Common myeloid progenitor, CD34-positive (primary cell): Measurements from ENCODE around the gene GET3.

Experiments
- CTCF ChIA-PET: fragments of 350-600 bp; sonication (Branson Sonifier 250); formaldehyde crosslinking; loops from one replicate; lab custom pipeline; 2021; ENCODE audit warnings: antibody characterized with exemption; lab: Charles Lee
- POLR2A ChIA-PET: fragments of 350-600 bp; sonication (Branson Sonifier 250); formaldehyde crosslinking; loops from one replicate; lab custom pipeline; 2021; ENCODE audit warnings: antibody characterized with exemption; lab: Charles Lee
- DNase-seq, 3 donors: peaks; one replicate each; pipeline versions ENCODE4 v3.0.0 to v3.0.0-alpha.2; 2013
- H3K27ac ChIP-seq, 2 experiments: 1 replicate in 1 of 2; 2 replicates in 1 of 2; pipeline ENCODE4 v1.7.0; 2013; ENCODE audit warnings: inconsistent platforms in 2 of 2, low read length in 2 of 2, mild to moderate bottlenecking in 2 of 2, low read depth in 1 of 2, moderate library complexity in 1 of 2; ENCODE audit not compliant: severe bottlenecking in 2 of 2, insufficient read depth in 1 of 2, poor library complexity in 1 of 2
- H3K27me3 ChIP-seq, 5 experiments: replicated peaks in 2 of 5; 1 replicate in 3 of 5; 2 replicates in 2 of 5; pipeline versions ENCODE4 v1.6.1 to v1.7.0; 2013; ENCODE audit warnings: low read length in 4 of 5, mild to moderate bottlenecking in 2 of 5, moderate library complexity in 2 of 5, inconsistent platforms in 1 of 5; ENCODE audit not compliant: insufficient read depth in 5 of 5, control insufficient read depth in 4 of 5
- H3K36me3 ChIP-seq, 4 experiments: 1 replicate in 2 of 4; 2 replicates in 2 of 4; pipeline versions ENCODE4 v1.6.1 to v1.7.0; 2013; ENCODE audit warnings: low read length in 3 of 4, control low read depth in 1 of 4, mild to moderate bottlenecking in 1 of 4; ENCODE audit not compliant: control insufficient read depth in 4 of 4, insufficient read depth in 4 of 4
- H3K4me1 ChIP-seq, 4 experiments: 1 replicate in 3 of 4; 2 replicates in 1 of 4; pipeline versions ENCODE4 v1.6.1 to v1.7.1; 2013; ENCODE audit warnings: low read length in 3 of 4, mild to moderate bottlenecking in 3 of 4, control low read depth in 1 of 4, inconsistent platforms in 1 of 4, moderate library complexity in 1 of 4; ENCODE audit not compliant: control insufficient read depth in 4 of 4, insufficient read depth in 4 of 4; ENCODE audit errors: control extremely low read depth in 1 of 4
- H3K4me3 ChIP-seq, 7 experiments: 1 replicate in 4 of 7; 2 replicates in 3 of 7; pipeline versions ENCODE4 v1.5.1 to v1.7.0; 2013; ENCODE audit warnings: mild to moderate bottlenecking in 7 of 7, low read length in 6 of 7, moderate library complexity in 6 of 7, inconsistent platforms in 2 of 7, low read depth in 2 of 7, control low read depth in 1 of 7; ENCODE audit not compliant: insufficient read depth in 4 of 7, control insufficient read depth in 1 of 7; ENCODE audit errors: extremely low read depth in 1 of 7
- H3K9me3 ChIP-seq, 5 experiments: 1 replicate in 4 of 5; 2 replicates in 1 of 5; pipeline versions ENCODE4 v1.6.1 to v1.7.1; 2013; ENCODE audit warnings: low read length in 4 of 5, mild to moderate bottlenecking in 2 of 5, inconsistent platforms in 1 of 5, low read depth in 1 of 5, moderate library complexity in 1 of 5; ENCODE audit not compliant: control insufficient read depth in 4 of 5, insufficient read depth in 2 of 5; ENCODE audit errors: control extremely low read depth in 1 of 5
- WGBS: methylation state at CpG from one replicate; pipeline ENCODE4 v1.1.5; 2013; ENCODE audit not compliant: insufficient coverage; 5-methylcytosine and 5-hydroxymethylcytosine counted together

GET3 gene

DNA sequence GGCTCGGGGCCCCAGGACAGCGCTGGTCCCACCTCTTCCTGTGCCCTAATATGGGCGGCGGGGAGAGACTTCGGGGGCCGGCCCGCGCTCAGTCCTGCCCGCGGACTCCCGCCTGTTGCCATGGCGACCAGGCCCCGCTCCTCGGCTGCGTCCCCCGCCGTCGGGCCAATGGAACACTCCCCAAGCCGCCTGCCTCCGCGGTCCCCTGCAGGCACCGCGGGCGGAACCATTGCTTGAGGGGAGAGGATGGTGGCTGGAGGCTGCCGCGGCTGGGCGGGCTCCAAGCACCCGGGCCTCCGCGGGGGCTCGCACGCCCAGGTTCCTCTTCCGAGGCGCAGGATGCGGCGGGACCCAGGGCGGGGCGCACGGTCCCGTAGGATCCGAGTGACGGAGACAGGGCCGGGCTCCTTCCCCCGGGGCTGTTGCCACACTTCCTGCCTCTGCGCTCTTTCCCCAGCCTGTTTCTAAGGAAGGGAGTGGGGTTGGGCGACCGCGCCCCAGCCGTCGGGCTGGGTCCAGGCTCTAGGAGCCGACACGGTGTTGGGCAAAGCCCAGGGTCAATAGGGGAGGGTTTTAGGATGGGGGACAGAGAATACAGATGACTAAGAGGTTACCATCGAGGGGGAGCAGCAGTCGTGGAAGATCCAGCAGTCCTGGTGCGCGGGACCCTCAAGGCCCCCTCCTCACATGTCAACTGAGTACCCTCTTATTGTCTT, 52.8 kb downstream of the GET3 start:
- H3K9me3 ChIP-seq: no peaks in the 10 kb centered on the region
- H3K36me3 ChIP-seq: no peaks in the 10 kb centered on the region
- peak overlapping the region; percentile 41 to 99 (median 93) for H3K4me3 ChIP-seq
- CTCF ChIA-PET: interaction anchor here (3.5 to 15.3 kb wide), 2 partner anchors 12 to 21 kb away, joined by 47 to 612 read pairs; partner anchors contain the start of gene HOOK2
- peak overlapping the region; percentile 94 to 96 for H3K27ac ChIP-seq
- H3K4me1 ChIP-seq: peaks cover 19 to 76% (median 66%) of the 10 kb centered on the region in 4 experiments
- POLR2A ChIA-PET: interaction anchor here (0.5 to 12.0 kb wide), 5 partner anchors 7 to 365 kb away, joined by 3 to 198 read pairs (median 4); partner anchors contain the start of gene HOOK2
- 0% methylated on average over 48 of the region's 56 CpGs for WGBS
- no peaks in the 10 kb centered on the region for H3K27me3 ChIP-seq
- DNase-seq: peak; percentile 96 to 99 (median 97)

DNA sequence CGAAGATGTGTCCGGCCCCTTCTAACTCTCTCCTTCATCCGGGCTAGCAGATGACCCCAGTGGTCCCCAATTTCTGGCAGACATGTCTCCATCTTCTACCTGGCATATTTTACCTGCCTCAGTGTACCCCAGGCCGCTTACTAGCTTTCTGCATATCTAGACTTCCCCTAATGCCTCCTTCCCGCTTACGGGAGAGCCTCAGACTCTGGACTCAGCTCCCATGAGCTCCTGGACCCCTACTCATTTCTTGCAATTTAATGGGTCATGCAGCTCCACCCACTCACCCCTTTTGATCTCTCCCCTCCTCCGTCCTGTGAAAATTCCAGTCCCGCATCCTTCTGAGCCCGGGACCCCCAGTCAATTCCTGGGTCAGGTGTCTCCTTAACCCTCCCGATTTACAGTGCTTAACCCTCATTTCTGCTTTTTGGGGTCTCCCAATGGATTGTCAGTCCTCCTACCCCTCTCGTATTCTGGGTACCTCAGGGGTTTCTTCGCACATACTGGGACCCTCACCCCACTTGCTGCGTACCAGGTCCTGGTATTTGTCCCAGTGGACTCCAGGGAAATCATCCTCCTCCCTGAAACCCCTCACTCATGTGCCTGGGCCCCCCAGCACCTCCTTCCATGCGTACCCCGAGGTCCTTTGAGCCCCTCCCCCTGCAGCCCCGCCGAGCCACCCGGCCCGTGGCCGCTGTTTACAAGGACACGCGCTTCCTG, 53.5 kb downstream of the GET3 start:
- H3K4me3 ChIP-seq: peak overlapping the region; percentile 41 to 99 (median 93)
- H3K9me3 ChIP-seq: no peaks in the 10 kb centered on the region
- no peaks in the 10 kb centered on the region for H3K27me3 ChIP-seq
- H3K27ac ChIP-seq: peak overlapping the region; percentile 94 to 96
- CTCF ChIA-PET: interaction anchor here (0.8 to 15.3 kb wide), 4 partner anchors 22 to 143 kb away, joined by 3 to 612 read pairs (median 3); partner anchors contain the start of genes FARSA, FBXW9 and HOOK2
- POLR2A ChIA-PET: interaction anchor here (0.5 to 12.0 kb wide), 5 partner anchors 8 to 91 kb away, joined by 3 to 198 read pairs (median 3); partner anchors contain the start of gene HOOK2
- 1% methylated on average over 22 of the region's 22 CpGs for WGBS
- peaks cover 14 to 71% (median 59%) of the 10 kb centered on the region in 4 experiments for H3K4me1 ChIP-seq
- no peak for DNase-seq
- no peaks in the 10 kb centered on the region for H3K36me3 ChIP-seq

DNA sequence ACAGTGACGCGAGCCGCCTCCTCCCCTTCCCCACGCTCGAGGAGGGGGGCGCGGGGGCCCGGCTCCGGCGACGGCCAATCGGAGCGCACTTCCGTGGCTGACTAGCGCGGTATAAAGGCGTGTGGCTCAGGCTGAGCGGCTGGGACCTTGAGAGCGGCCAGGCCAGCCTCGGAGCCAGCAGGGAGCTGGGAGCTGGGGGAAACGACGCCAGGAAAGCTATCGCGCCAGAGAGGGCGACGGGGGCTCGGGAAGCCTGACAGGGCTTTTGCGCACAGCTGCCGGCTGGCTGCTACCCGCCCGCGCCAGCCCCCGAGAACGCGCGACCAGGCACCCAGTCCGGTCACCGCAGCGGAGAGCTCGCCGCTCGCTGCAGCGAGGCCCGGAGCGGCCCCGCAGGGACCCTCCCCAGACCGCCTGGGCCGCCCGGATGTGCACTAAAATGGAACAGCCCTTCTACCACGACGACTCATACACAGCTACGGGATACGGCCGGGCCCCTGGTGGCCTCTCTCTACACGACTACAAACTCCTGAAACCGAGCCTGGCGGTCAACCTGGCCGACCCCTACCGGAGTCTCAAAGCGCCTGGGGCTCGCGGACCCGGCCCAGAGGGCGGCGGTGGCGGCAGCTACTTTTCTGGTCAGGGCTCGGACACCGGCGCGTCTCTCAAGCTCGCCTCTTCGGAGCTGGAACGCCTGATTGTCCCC, 54.2 kb downstream of the GET3 start, which contains the start of gene JUNB:
Gene JUNB (plus strand): TSS at position 142 of the 706 bp plus-strand sequence. CDS start 286 bp downstream, at position 428.
- Histone ChIP-seq H3K4me1 (peaks cover 14 to 71% (median 58%) of the 10 kb centered on the region in 4 experiments), H3K4me3 (peak within 1 kb of the TSS; percentile 72 to 99 (median 96)), H3K27me3 (no peaks in the 10 kb centered on the region), H3K36me3 (no peaks in the 10 kb centered on the region), H3K27ac (peak within 1 kb of the TSS; percentile 94 to 96), H3K9me3 (no peaks in the 10 kb centered on the region)
- WGBS: under 1% methylated on average over 56 of the region's 73 CpGs
- peak; percentile 97 to 98 (median 97) for DNase-seq
- ChIA-PET POLR2A (interaction anchor here (0.6 to 12.0 kb wide), 6 partner anchors 9 to 1048 kb away, joined by 3 to 198 read pairs (median 8); partner anchors contain the start of genes HOOK2 and TRIR), CTCF (interaction anchor here (0.8 to 15.3 kb wide), 6 partner anchors 22 to 142 kb away, joined by 3 to 612 read pairs (median 3); partner anchors contain the start of genes FARSA, FBXW9 and HOOK2)

DNA sequence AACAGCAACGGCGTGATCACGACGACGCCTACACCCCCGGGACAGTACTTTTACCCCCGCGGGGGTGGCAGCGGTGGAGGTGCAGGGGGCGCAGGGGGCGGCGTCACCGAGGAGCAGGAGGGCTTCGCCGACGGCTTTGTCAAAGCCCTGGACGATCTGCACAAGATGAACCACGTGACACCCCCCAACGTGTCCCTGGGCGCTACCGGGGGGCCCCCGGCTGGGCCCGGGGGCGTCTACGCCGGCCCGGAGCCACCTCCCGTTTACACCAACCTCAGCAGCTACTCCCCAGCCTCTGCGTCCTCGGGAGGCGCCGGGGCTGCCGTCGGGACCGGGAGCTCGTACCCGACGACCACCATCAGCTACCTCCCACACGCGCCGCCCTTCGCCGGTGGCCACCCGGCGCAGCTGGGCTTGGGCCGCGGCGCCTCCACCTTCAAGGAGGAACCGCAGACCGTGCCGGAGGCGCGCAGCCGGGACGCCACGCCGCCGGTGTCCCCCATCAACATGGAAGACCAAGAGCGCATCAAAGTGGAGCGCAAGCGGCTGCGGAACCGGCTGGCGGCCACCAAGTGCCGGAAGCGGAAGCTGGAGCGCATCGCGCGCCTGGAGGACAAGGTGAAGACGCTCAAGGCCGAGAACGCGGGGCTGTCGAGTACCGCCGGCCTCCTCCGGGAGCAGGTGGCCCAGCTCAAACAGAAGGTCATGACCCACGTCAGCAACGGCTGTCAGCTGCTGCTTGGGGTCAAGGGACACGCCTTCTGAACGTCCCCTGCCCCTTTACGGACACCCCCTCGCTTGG, 55.0 kb downstream of the GET3 start:
- POLR2A ChIA-PET: interaction anchor here (0.6 to 12.0 kb wide), 13 partner anchors 10 to 1047 kb away, joined by 3 to 198 read pairs (median 7); partner anchors contain the start of genes CALR, DHPS, GET3 and HOOK2
- 0% methylated on average over 42 of the region's 84 CpGs for WGBS

DNA sequence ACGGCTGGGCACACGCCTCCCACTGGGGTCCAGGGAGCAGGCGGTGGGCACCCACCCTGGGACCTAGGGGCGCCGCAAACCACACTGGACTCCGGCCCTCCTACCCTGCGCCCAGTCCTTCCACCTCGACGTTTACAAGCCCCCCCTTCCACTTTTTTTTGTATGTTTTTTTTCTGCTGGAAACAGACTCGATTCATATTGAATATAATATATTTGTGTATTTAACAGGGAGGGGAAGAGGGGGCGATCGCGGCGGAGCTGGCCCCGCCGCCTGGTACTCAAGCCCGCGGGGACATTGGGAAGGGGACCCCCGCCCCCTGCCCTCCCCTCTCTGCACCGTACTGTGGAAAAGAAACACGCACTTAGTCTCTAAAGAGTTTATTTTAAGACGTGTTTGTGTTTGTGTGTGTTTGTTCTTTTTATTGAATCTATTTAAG, 55.6 kb downstream of the GET3 start:
- H3K27me3 ChIP-seq: no peaks in the 10 kb centered on the region
- peaks cover 8 to 58% (median 47%) of the 10 kb centered on the region in 4 experiments for H3K4me1 ChIP-seq
- no peak for DNase-seq
- no peaks in the 10 kb centered on the region for H3K36me3 ChIP-seq
- no peaks in the 10 kb centered on the region for H3K9me3 ChIP-seq
- WGBS: 0% methylated on average over 6 of the region's 22 CpGs
- peak overlapping the region; percentile 72 to 99 (median 96) for H3K4me3 ChIP-seq
- CTCF ChIA-PET: interaction anchor here (1.2 to 15.3 kb wide), 3 partner anchors 11 to 55 kb away, joined by 3 to 612 read pairs (median 4); partner anchors contain the start of gene HOOK2
- H3K27ac ChIP-seq: peak overlapping the region; percentile 94 to 96
- POLR2A ChIA-PET: interaction anchor here (0.5 to 12.0 kb wide), 16 partner anchors 9 to 495 kb away, joined by 3 to 198 read pairs (median 6); partner anchors contain the start of genes CALR, DHPS, GET3 and HOOK2

More for the DNA sequence above, 55.0 kb downstream of the GET3 start:
- CTCF ChIA-PET: interaction anchor here (1.0 to 15.3 kb wide), 5 partner anchors 11 to 96 kb away, joined by 3 to 612 read pairs (median 3); partner anchors contain the start of genes FBXW9 and HOOK2
- peak in 2 of 3 donors; percentile 74 to 79 for DNase-seq
- Histone ChIP-seq H3K9me3 (no peaks in the 10 kb centered on the region), H3K4me1 (peaks cover 9 to 64% (median 53%) of the 10 kb centered on the region in 4 experiments), H3K27me3 (no peaks in the 10 kb centered on the region), H3K27ac (peak overlapping the region; percentile 94 to 96), H3K4me3 (peak overlapping the region; percentile 72 to 99 (median 96)), H3K36me3 (no peaks in the 10 kb centered on the region)
